CD4-positive, alpha-beta T cell treated with Interleukin-17A for 1 hour (primary cell): ENCODE measurements around the gene EFNA2.
A peak's percentile ranks its signal among the peaks of the same experiment; 100 is the strongest.
"Not testable (repeated sequence)": the region's sequence is repeated elsewhere in the genome, so short reads cannot be mapped to it uniquely, and the experiment has no call there.

Experiments used
- DNase-seq: peaks from one replicate; pipeline ENCODE4 v3.0.0-alpha.2; 2020

EFNA2 gene

GRCh38 chr19:1300744-1301490 is 15.2 kb downstream of the EFNA2 start:
- no peak for DNase-seq

- no peak for DNase-seq
Measured at GRCh38 chr19:1302533-1303239, 17.0 kb downstream of the EFNA2 start.

- DNase-seq, result no peak
Measured at GRCh38 chr19:1304197-1304924, 18.7 kb downstream of the EFNA2 start.

DNA sequence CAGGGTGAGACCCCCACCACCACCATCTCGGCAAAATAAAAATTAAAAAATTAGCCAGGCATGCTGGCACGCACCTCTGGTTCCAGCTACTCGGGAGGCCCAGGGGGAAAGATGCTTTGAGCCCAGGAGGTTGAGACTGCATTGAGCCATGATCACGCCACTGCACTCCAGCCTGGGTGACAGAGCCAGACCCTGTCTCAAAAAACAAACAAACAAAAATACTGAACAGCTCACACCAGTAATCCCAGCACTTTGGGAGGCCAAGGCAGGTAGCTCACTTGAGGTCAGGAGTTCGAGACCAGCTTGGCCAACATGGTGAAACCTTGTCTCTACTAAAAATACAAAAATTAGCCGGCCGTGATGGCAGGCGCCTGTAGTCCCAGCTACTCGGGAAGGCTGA is 19.7 kb downstream of the EFNA2 start:
- DNase-seq, result not testable (repeated sequence)

GRCh38 chr19:1307320-1307719 is 21.6 kb downstream of the EFNA2 start:
- no peak for DNase-seq

DNA sequence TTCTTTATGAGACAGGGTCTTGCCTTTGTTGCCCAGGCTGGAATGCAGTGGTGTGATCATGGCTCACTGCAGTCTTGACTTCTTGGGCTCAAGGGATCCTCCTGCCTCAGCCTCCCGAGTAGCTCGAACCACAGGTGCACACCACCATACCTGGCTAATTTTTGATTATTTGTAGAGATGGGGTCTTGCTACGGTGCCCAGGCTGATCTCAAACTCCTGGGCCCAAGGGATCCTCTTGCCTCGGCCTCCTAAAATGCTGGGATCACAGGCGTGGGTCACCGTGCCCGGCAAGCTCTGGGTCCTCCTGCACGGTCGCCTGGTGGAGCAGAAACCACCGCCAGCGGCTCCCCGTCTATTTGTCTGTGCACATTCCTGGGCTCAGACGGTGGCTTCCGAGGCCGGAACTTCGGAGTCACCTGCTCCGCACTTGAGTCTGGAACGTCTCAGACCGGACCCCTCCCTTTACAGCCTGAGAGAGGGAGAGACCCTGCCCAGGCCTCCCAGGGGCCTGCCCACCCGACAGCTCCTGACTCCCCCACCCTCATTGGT is 22.2 kb downstream of the EFNA2 start:
- DNase-seq, result no peak

DNA sequence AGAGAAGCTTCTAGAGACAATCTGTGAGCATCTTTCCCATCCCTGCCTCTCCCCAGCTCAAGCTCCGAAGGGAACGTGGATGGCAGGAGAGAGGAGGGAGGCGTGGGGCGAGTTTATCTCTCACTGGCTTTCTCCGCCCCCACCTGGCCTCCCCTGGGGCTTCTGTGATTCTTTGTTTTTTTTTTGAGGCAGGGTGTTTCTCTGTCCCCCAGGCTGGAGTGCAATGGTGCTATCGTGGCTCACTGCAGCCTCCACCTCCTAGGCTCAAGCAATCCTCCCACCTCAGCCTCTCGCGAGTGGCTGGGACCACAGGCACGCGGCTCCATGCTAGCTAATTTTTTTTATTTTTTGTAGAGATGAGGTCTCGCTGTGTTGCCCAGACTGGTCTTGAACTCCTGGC is 23.0 kb downstream of the EFNA2 start:
- no peak for DNase-seq

- no peak for DNase-seq
Measured at GRCh38 chr19:1309977-1310852, 24.5 kb downstream of the EFNA2 start.

GRCh38 chr19:1310853-1311180 is 25.1 kb downstream of the EFNA2 start:
- no peak for DNase-seq

DNA sequence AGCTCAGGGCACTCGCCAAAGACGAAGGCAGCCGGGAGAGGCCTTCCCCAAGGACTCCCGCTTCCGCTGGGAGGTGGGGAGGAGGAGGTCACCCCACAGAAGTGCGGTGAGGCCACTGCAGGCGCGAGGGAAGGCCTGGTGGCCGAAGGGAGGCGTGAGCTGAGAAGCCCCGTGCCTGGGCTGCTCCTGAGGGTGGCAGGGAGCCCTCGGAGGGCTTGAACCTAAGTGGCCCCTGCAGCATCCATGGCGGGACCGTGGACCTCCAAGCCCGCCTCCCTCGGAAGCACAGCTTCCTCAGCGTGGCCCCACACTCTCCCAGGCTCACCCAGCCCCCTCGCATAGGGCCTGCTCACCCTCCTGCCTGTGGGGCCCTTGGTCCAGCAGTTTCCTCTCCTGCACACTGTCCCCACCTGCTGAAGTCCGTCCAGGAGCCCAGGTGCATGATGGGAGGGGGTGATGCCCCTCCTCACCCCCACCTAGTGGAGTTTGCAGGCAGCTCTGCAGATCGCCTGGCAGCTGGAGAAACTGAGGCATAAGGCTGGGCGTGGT is 25.9 kb downstream of the EFNA2 start:
- DNase-seq, result no peak

- DNase-seq, result no peak
Measured at GRCh38 chr19:1312767-1313694, 27.4 kb downstream of the EFNA2 start.

DNA sequence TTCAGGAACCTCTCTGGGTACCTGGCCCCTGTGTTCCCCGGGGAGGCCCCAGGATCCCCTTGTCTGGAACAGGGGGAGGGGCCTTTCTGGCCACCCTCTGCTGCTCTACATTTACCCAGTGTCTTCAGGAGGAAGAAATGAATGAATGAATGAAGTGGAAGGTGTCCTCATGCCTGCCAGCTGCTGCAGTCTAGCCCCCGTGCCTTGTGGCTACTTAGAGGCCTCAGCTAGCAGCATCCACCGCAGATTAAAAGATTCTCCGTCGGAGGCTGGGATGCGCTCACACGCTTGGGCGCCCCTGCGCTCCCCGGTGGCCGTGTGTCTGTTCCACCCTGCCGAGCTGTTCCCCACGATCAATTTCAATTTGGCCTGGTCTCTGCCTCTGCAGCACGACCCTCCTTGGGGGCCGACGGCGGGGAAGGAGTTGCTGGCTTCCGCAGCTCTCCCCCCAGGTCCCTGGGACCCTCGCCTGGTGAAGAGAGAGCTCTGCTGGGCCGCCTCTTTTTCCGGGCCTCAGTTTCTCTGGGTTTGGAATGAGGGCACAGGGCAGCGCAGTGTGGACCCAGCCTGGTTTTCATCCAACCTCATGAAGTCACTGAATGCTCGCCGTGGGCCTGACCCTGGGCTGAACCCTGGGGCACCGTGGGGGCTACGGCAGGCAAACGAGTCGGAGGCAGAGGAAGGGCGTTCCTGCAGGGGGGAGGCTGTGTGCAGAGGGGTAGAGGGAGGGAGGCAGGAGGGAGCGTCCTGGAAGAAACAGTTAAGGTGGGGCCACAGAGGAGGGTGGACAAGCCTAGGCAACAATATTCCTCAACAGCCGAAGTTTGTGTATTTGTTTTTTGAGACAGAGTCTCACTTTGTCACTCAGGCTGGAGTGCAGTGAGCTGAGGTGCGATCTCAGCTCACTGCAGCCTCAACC is 28.3 kb downstream of the EFNA2 start:
- DNase-seq, result no peak

- DNase-seq, result peak; percentile 15
Measured at GRCh38 chr19:1315470-1316166, 29.9 kb downstream of the EFNA2 start.

DNA sequence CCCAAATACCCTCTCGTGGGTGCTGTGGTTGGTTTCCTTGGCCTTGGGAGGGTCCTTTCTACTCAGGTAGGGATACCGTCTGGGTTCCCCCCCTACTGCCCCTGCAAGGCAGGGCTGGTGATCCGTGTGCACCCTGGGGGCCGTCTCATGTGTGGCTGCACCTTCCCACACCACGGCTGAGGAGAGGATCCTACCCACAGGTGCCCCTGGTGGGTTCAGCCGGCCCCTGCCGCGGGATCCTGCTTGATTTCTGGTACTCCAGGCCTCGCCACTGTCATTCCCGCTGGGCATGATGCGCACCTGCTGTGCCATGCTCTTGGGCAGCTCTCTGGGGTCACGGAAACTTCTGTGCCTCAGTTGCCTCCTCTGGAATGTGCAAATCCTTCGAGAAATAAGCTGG is 30.8 kb downstream of the EFNA2 start:
- no peak for DNase-seq

- no peak for DNase-seq
Measured at GRCh38 chr19:1317274-1318003, 31.8 kb downstream of the EFNA2 start.

- DNase-seq, result no peak
Measured at GRCh38 chr19:1318678-1319471, 33.2 kb downstream of the EFNA2 start.

DNA sequence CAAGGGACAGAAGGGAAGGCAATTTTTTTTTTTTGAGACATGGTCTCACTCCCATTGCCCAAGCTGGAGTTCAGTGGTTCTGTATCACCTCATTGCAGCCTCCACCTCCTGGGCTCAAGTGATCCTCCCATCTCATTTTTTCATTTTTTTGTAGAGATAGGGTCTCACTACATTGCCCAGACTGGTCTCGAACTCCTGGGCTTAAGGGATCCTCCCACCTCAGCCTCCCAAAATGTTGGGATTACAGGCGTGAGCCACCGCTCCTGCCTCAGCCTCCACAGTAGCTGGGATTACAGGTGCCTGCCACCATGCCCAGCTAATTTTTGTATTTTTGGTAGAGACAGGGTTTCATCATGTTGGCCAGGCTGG is 34.6 kb downstream of the EFNA2 start:
- DNase-seq, result not testable (repeated sequence)

DNA sequence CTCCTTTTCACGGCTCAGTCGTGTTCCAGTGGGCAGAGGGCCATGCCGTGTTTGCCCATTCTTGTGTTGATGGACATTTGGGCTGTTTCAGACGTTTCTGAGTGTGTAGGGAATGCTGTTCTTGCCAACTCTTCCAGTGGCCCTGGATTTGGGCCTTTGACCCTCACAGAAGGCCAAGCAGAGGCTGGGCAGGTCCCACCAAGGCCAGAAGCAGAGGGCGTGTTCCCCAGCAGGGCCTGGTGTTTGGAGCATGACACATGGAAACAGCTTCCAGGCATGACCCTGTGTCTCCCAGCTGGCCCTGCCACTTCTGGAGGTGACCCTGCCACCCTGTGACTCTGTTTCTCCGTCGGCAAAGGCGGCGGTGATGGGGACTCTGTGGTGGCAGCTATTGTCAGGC is 35.9 kb downstream of the EFNA2 start:
- DNase-seq, result no peak
